PFSK-1 (cell line): ENCODE results near the gene ERC2.

Source experiments
- FOXP2 ChIP-seq: optimal IDR thresholded peaks from 2 replicates; pipeline ENCODE3; 2011; ENCODE audit warnings: borderline replicate concordance, control low read depth, inconsistent platforms; ENCODE audit not compliant: insufficient read depth; ENCODE audit errors: extremely low read length, extremely low read depth
- POLR2AphosphoS5 ChIP-seq: IDR thresholded peaks from 2 replicates; pipeline ENCODE4 v1.6.1; 2012; ENCODE audit warnings: low read depth, mild to moderate bottlenecking, control low read depth, low read length, moderate library complexity
- REST ChIP-seq, 2 experiments: IDR thresholded peaks; 2 replicates each; pipeline versions ENCODE4 v1.6.1 to v1.8.0; 2011 to 2012; ENCODE audit warnings: low read depth in 2 of 2, low read length in 2 of 2, control low read depth in 1 of 2, inconsistent platforms in 1 of 2, mild to moderate bottlenecking in 1 of 2, moderate library complexity in 1 of 2; ENCODE audit not compliant: insufficient read depth in 1 of 2
- SIN3A ChIP-seq: IDR thresholded peaks from 2 replicates; pipeline ENCODE4 v1.6.1; 2012; ENCODE audit warnings: mild to moderate bottlenecking, low read length, moderate library complexity, borderline replicate concordance; ENCODE audit not compliant: insufficient read depth
- TAF1 ChIP-seq: IDR thresholded peaks from 2 replicates; pipeline ENCODE4 v1.6.1; 2012; ENCODE audit warnings: low read length, control low read depth, borderline replicate concordance; ENCODE audit not compliant: insufficient read depth

Gene ERC2

GRCh38 chr3:56019490-56020146 is 448.6 kb downstream of the ERC2 start:
- TF ChIP-seq SIN3A (no peak), REST (IDR thresholded peaks at IDR 0.05; ENCODE audit: insufficient read depth in 1 of 2, low read depth in 2 of 2, low read length in 2 of 2) (no peak), TAF1 (no peak), FOXP2 (no peak), POLR2AphosphoS5 (no peak)

- TF ChIP-seq POLR2AphosphoS5 (no peak), REST (IDR thresholded peaks at IDR 0.05; ENCODE audit: insufficient read depth in 1 of 2, low read depth in 2 of 2, low read length in 2 of 2) (no peak), FOXP2 (no peak), TAF1 (no peak), SIN3A (no peak)
These were observed 455.5 kb downstream of the ERC2 start for GRCh38 chr3:56012721-56013120.

- TF ChIP-seq REST (IDR thresholded peaks at IDR 0.05; ENCODE audit: insufficient read depth in 1 of 2, low read depth in 2 of 2, low read length in 2 of 2) = no peak
- TF ChIP-seq TAF1 = no peak
- no peak for TF ChIP-seq FOXP2
- no peak for TF ChIP-seq POLR2AphosphoS5
- TF ChIP-seq SIN3A = no peak
These were observed 463.0 kb downstream of the ERC2 start for GRCh38 chr3:56005196-56005805.

GRCh38 chr3:56003129-56003528 is 465.1 kb downstream of the ERC2 start:
- TF ChIP-seq SIN3A (no peak), FOXP2 (no peak), POLR2AphosphoS5 (no peak), REST (IDR thresholded peaks at IDR 0.05; ENCODE audit: insufficient read depth in 1 of 2, low read depth in 2 of 2, low read length in 2 of 2) (no peak), TAF1 (no peak)

GRCh38 chr3:56001991-56002390 is 466.3 kb downstream of the ERC2 start:
- TF ChIP-seq FOXP2 (no peak), REST (IDR thresholded peaks at IDR 0.05; ENCODE audit: insufficient read depth in 1 of 2, low read depth in 2 of 2, low read length in 2 of 2) (no peak), SIN3A (no peak), POLR2AphosphoS5 (no peak), TAF1 (no peak)
